Psoas muscle (tissue), 8 donors: ENCODE measurements around the gene DEDD. TPM values are rescaled to one million over a fixed set of nuclear protein-coding genes. Genes with fewer than 3 reads are reported as not detected.
A peak's percentile ranks its signal among the peaks of the same experiment; 100 is the strongest.

Experiments used
- ATAC-seq, 4 donors: fragments of 200-7000 bp; cut with Tn5 transposase; one replicate each; pipeline ENCODE4 v1.9.1; 2020; ENCODE audit warnings: moderate library complexity in 3 of 4, mild to moderate bottlenecking in 2 of 4
- DNase-seq, 2 donors: peaks; one replicate each; pipeline ENCODE4 v3.0.0-alpha.2; 2020
- H3K27ac ChIP-seq: fragments of 200-600 bp; one replicate; pipeline ENCODE4 v1.8.0; 2022
- H3K27me3 ChIP-seq, 3 donors: fragments of 200-600 bp in 1 of 3; one replicate each; pipeline versions ENCODE4 v1.6.1 to v1.8.0; 2013 to 2022; ENCODE audit warnings: low read length in 2 of 3, mild to moderate bottlenecking in 2 of 3, moderate library complexity in 1 of 3; ENCODE audit not compliant: insufficient read depth in 3 of 3
- H3K36me3 ChIP-seq, 2 donors: fragments of 200-600 bp in 1 of 2; one replicate each; pipeline versions ENCODE4 v1.6.1 to v1.8.0; 2013 to 2022; ENCODE audit warnings: low read depth in 1 of 2, mild to moderate bottlenecking in 1 of 2, moderate library complexity in 1 of 2; ENCODE audit not compliant: insufficient read depth in 1 of 2
- H3K4me1 ChIP-seq: fragments of 200-600 bp; one replicate; pipeline ENCODE4 v1.8.0; 2022
- H3K4me3 ChIP-seq: fragments of 200-600 bp; one replicate; pipeline ENCODE4 v1.8.0; 2022; ENCODE audit warnings: mild to moderate bottlenecking
- H3K9me3 ChIP-seq: fragments of 200-600 bp; one replicate; pipeline ENCODE4 v1.8.0; 2022
- CTCF ChIP-seq: fragments of 200-600 bp; IDR thresholded peaks from one replicate; pipeline ENCODE4 v1.8.0; 2022; ENCODE audit warnings: antibody characterized with exemption
- WGBS, 3 donors: extraction: QIAGEN DNeasy Blood & Tissue Kit; methylation state at CpG; one replicate each; pipeline versions ENCODE4 v1.1.6 to v1.1.7; 2013; 5-methylcytosine and 5-hydroxymethylcytosine counted together
- intact Hi-C, 2 donors: fragments of 100-400 bp; cut with DNase I; formaldehyde crosslinking; loops; one replicate each; pipeline versions ENCODE4 v1.11.0 to v1.14.2; 2022
- polyA plus RNA-seq, 3 donors: library from polyadenylated mRNA; stranded (reverse); fragments of 200-250 nt; gene quantifications; one replicate each; pipeline ENCODE4 v1.2.3, GENCODE V29; 2013
- total RNA-seq, 4 donors: library from RNA; stranded (reverse); fragmentation: NEBNext Ultra II Directional in 2 of 4; extraction: Animal tissue kit (Norgen Biotek cat#: 25700) in 2 of 4; gene quantifications; one replicate each; pipeline versions ENCODE4 v1.2.1 to v1.2.4, GENCODE V29; 2021 to 2023
- donor health status: healthy with polysubstance abuse.
- donor health status: DM: no; HTN: no; CAD: no; lungs with moderate emphysema.
- donor health status: Bipolar disorder and iron deficiency.
- donor health status: healthy.
- donor health status: DM: yes; HTN: yes; CAD: no.
- donor health status: DM: no; HTN: no; CAD: no.
- donor health status: DM: no; HTN: no; CAD: no.
- donor health status: DM: yes; HTN: yes; CAD: no.

Gene DEDD
- total and polyA plus RNA-seq, 7 donors, result 30.4 to 70.8 (median 57.7) TPM

GRCh38 chr1:161114556-161114955 is 17.9 kb downstream of the DEDD start:
- WGBS, 3 donors, result 51 to 81% (median 71%) methylated on average over 2 of the region's 2 CpGs
- no peak for TF ChIP-seq CTCF
- no peak for DNase-seq
- Histone ChIP-seq H3K27me3 (no peaks in the 10 kb centered on the region), H3K4me3 (peak overlapping the region; percentile 83), H3K27ac (peak overlapping the region; percentile 54), H3K4me1 (peaks cover 58% of the 10 kb centered on the region), H3K36me3 (peaks cover 3 to 10% of the 10 kb centered on the region in 2 donors), H3K9me3 (no peaks in the 10 kb centered on the region)
- intact Hi-C loops, result no loop called here
- peak in 1 of 4 donors; percentile 12 for ATAC-seq

GRCh38 chr1:161113915-161114314 is 18.6 kb downstream of the DEDD start:
- peaks cover 52% of the 10 kb centered on the region for H3K4me1 ChIP-seq
- WGBS, 3 donors, result 85 to 90% (median 85%) methylated on average over 1 of the region's 1 CpG

GRCh38 chr1:161111527-161111926 is 20.9 kb downstream of the DEDD start:
- Histone ChIP-seq H3K9me3 (no peaks in the 10 kb centered on the region), H3K4me1 (peaks cover 43% of the 10 kb centered on the region), H3K36me3 (peaks cover 3 to 12% of the 10 kb centered on the region in 2 donors), H3K27me3 (no peaks in the 10 kb centered on the region), H3K27ac (no peak overlapping the region), H3K4me3 (no peak overlapping the region)
- intact Hi-C loops, result no loop called here
- 81 to 95% (median 86%) methylated on average over 2 of the region's 2 CpGs for WGBS, 3 donors
- TF ChIP-seq CTCF, result no peak
- DNase-seq, result no peak
- ATAC-seq, result no peak

More at GRCh38 chr1:161113915-161114314, 18.6 kb downstream of the DEDD start:
- intact Hi-C loops, result no loop called here
- Histone ChIP-seq H3K4me3 (no peak overlapping the region), H3K36me3 (peaks cover 3 to 12% of the 10 kb centered on the region in 2 donors), H3K27ac (peak overlapping the region; percentile 7), H3K9me3 (no peaks in the 10 kb centered on the region), H3K27me3 (no peaks in the 10 kb centered on the region)
- TF ChIP-seq CTCF, result no peak
- ATAC-seq (no peak), DNase-seq (no peak)

GRCh38 chr1:161111117-161111516 is 21.4 kb downstream of the DEDD start:
- peaks cover 3 to 12% of the 10 kb centered on the region in 2 donors for H3K36me3 ChIP-seq
- H3K27me3 ChIP-seq, result no peaks in the 10 kb centered on the region
- H3K27ac ChIP-seq, result no peak overlapping the region
- no peak for TF ChIP-seq CTCF
- intact Hi-C loops, result no loop called here
- no peak overlapping the region for H3K4me3 ChIP-seq
- 93 to 96% (median 94%) methylated on average over 3 of the region's 3 CpGs for WGBS, 3 donors
- ATAC-seq, result no peak
- H3K4me1 ChIP-seq, result peaks cover 39% of the 10 kb centered on the region
- H3K9me3 ChIP-seq, result no peaks in the 10 kb centered on the region
- DNase-seq, result no peak

GRCh38 chr1:161106431-161106830 is 26.0 kb downstream of the DEDD start:
- WGBS, 3 donors, result 96 to 100% (median 97%) methylated on average over 1 of the region's 1 CpG
- H3K27ac ChIP-seq, result no peak overlapping the region
- no peaks in the 10 kb centered on the region for H3K27me3 ChIP-seq
- DNase-seq, result no peak
- H3K9me3 ChIP-seq, result no peaks in the 10 kb centered on the region
- TF ChIP-seq CTCF, result no peak
- no peak overlapping the region for H3K4me3 ChIP-seq
- H3K4me1 ChIP-seq, result peaks cover 2% of the 10 kb centered on the region
- no peak for ATAC-seq
- peaks cover 9 to 24% of the 10 kb centered on the region in 2 donors for H3K36me3 ChIP-seq
- intact Hi-C loops, result no loop called here
